Naive thymus-derived CD8-positive, alpha-beta T cell (primary cell): ENCODE results near the gene RHOJ. TPM values are rescaled to one million over a fixed set of nuclear protein-coding genes. Genes with fewer than 3 reads are reported as not detected.

Experiments
- ATAC-seq, 2 donors: fragments of 150-1000 bp; cut with Tn5 transposase in 1 of 2; sonication (Bioruptor Pico), chemical (Tn5 transposase) in 1 of 2; 1 replicate in 1 of 2; 2 replicates in 1 of 2; pipeline ENCODE4 v1.10.0; 2021; ENCODE audit warnings: mild to moderate bottlenecking in 2 of 2, moderate library complexity in 2 of 2
- POLR2A ChIA-PET: fragments of 350-600 bp; sonication (Branson Sonifier 250); formaldehyde crosslinking; loops from one replicate; lab custom pipeline; 2021; ENCODE audit warnings: antibody characterized with exemption; lab: Charles Lee
- DNase-seq, 10 donors: peaks; one replicate each; pipeline versions ENCODE4 v3.0.0 to v3.0.0-alpha.2; 2020 to 2022
- H3K27ac Mint-ChIP-seq, 10 donors: one replicate each; pipeline ENCODE4 v1.8.0; 2020 to 2022; ENCODE audit warnings: mild to moderate bottlenecking in 10 of 10, mixed read lengths in 10 of 10, moderate library complexity in 4 of 10, inconsistent platforms in 1 of 10
- H3K27me3 Mint-ChIP-seq, 5 donors: one replicate each; pipeline ENCODE4 v1.8.0; 2021 to 2022; ENCODE audit warnings: mixed read lengths in 5 of 5
- H3K36me3 Mint-ChIP-seq, 3 donors: one replicate each; pipeline ENCODE4 v1.8.0; 2020 to 2022; ENCODE audit warnings: mixed read lengths in 3 of 3, mild to moderate bottlenecking in 2 of 3, inconsistent platforms in 1 of 3
- H3K4me1 Mint-ChIP-seq, 4 donors: one replicate each; pipeline ENCODE4 v1.8.0; 2021 to 2022; ENCODE audit warnings: mixed read lengths in 4 of 4
- H3K4me3 Mint-ChIP-seq, 10 donors: one replicate each; pipeline ENCODE4 v1.8.0; 2020 to 2022; ENCODE audit warnings: mild to moderate bottlenecking in 10 of 10, mixed read lengths in 10 of 10, moderate library complexity in 6 of 10, inconsistent platforms in 1 of 10
- H3K9me3 Mint-ChIP-seq, 9 donors: one replicate each; pipeline ENCODE4 v1.8.0; 2020 to 2022; ENCODE audit warnings: mixed read lengths in 9 of 9, mild to moderate bottlenecking in 3 of 9, inconsistent platforms in 1 of 9, moderate library complexity in 1 of 9
- polyA plus RNA-seq, 3 donors: library from polyadenylated mRNA; unstranded; fragments of 300-500 nt; fragmentation: Illumina TruSeq; gene quantifications; one replicate each; pipeline ENCODE4 v1.2.3, GENCODE V29; 2021
- total RNA-seq, 8 experiments: library from RNA in 2 of 8; stranded (reverse) in 2 of 8; gene quantifications; one replicate each; pipeline ENCODE4 v1.2.3 and lab custom pipeline; 2021 to 2026

RHOJ gene
- total and polyA plus RNA-seq, 5 experiments from 2014 or later: not detected

DNA sequence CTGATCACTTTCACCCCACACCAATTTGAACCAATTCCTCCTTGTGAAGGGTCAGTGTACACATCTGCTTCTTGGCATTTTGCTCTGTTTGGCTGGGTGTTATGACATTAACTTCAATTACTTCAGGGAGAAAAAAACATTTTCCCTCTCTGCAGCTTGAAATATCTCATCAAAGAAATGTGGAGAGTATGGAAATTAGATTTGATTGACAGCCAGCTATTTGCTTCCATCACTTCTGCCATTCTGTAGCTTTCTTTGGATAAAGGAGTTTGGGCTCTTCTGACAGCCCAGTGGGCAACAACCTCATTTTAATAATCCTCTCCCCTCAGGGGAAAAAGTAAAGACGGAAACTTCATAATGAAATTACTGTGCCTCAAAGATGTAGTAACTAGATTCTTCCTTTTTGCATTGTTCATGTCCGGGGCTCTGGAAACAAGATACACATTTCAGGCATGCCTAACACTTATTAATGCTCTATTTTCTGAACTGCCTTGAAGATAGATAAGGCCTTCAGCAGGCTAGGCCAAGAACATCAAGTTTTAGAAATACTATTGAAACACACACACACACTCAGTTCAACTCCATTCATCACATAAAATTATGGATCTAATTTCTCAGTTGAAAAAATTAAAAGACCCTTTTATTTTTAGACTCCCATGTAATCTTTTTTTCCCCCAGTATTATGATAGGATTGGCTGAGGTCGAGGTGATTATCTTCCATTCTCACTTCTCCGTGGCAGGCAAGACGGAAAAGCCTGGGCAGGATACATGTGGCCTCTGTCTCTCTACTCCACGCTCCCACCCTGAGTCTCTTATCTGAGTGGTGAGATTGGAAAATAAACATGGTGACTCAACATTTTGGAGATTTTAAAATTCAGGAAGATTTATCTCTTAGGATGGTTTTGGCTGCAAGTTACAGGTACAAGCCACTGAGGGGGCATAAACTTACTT lies 124.8 kb downstream of the RHOJ start:
- no peak overlapping the region for H3K4me3 Mint-ChIP-seq
- peaks cover 0 to 6% (median under 1%) of the 10 kb centered on the region in 3 donors for H3K36me3 Mint-ChIP-seq
- POLR2A ChIA-PET: no interaction called here
- DNase-seq (no peak), ATAC-seq (no peak)
- no peak overlapping the region for H3K27ac Mint-ChIP-seq
- H3K4me1 Mint-ChIP-seq: no peaks in the 10 kb centered on the region
- H3K9me3 Mint-ChIP-seq: peaks cover 0 to 2% (median 0%) of the 10 kb centered on the region in 9 donors
- peaks cover 7 to 33% (median 19%) of the 10 kb centered on the region in 5 donors for H3K27me3 Mint-ChIP-seq

DNA sequence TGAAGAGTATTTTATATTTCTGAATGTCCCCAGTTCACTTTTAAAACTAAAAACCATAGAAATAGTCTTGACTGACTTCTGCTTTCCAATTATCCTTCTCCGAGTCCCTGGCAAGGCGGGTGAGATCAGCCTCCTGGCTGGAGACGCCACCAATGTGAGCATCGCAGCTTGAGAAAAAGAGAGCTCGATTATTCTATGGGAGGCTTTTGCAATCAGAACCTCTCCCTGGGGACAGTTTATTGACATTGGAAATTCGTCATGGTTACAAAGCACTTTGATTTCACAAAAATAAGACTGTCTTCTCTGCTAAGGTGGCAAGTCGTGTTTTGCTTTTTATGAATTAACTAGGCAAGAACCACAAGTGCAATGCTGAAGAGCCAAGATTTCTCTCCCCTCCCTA lies 138.1 kb downstream of the RHOJ start:
- ATAC-seq (no peak), DNase-seq (no peak)
- Mint-ChIP-seq H3K27ac (no peak overlapping the region), H3K27me3 (peaks cover 17 to 49% (median 32%) of the 10 kb centered on the region in 5 donors), H3K36me3 (peaks cover 0 to 10% (median 0%) of the 10 kb centered on the region in 3 donors), H3K4me3 (no peak overlapping the region), H3K4me1 (peaks cover 0 to 2% (median 0%) of the 10 kb centered on the region in 4 donors), H3K9me3 (peaks cover 0 to 16% (median 3%) of the 10 kb centered on the region in 9 donors)
- POLR2A ChIA-PET: no interaction called here

Other genes with a start within 250 kb of the RHOJ start
- not detected for gene KCNH5, start 159.0 kb upstream of the RHOJ start, total RNA-seq
- gene KCNH5, start 159.0 kb upstream of the RHOJ start, polyA plus RNA-seq: not detected
- gene GPHB5, start 114.5 kb downstream of the RHOJ start, total RNA-seq: not detected
- gene GPHB5, start 114.5 kb downstream of the RHOJ start, polyA plus RNA-seq: not detected